GM23338 (cell line): ENCODE data around the gene RSU1. TPM values are rescaled to one million over a fixed set of nuclear protein-coding genes. Genes with fewer than 3 reads are reported as not detected.

Experiments used
- ATAC-seq: fragments of 200-7000 bp; cut with Tn5 transposase; 3 replicates; pipeline ENCODE4 v1.9.1; 2020
- DNase-seq: peaks from one replicate; pipeline ENCODE4 v3.0.0-alpha.2; 2015; ENCODE audit warnings: low spot score
- H2AFZ ChIP-seq: fragments of 200-600 bp; sonication (generic); 2 replicates; pipeline ENCODE4 v1.8.0; 2016; ENCODE audit warnings: antibody characterized with exemption, mild to moderate bottlenecking, moderate library complexity
- H3F3A ChIP-seq: fragments of 200-600 bp; sonication (generic); replicated peaks from 2 replicates; pipeline ENCODE4 v1.8.0; 2017; ENCODE audit warnings: antibody characterized with exemption, mixed run types, low read depth
- H3K27ac ChIP-seq: fragments of 200-600 bp; sonication (generic); 2 replicates; pipeline ENCODE4 v1.6.1; 2016; ENCODE audit warnings: low read depth
- H3K27me3 ChIP-seq: fragments of 200-600 bp; sonication (generic); 2 replicates; pipeline ENCODE4 v1.8.0; 2016; ENCODE audit warnings: mild to moderate bottlenecking, mixed run types, moderate library complexity; ENCODE audit not compliant: insufficient read depth
- H3K36me3 ChIP-seq: fragments of 200-600 bp; sonication (generic); 2 replicates; pipeline ENCODE4 v1.8.0; 2016; ENCODE audit warnings: mild to moderate bottlenecking; ENCODE audit not compliant: insufficient read depth
- H3K4me1 ChIP-seq: fragments of 200-600 bp; sonication (generic); 2 replicates; pipeline ENCODE4 v1.8.0; 2016; ENCODE audit warnings: mild to moderate bottlenecking, moderate library complexity; ENCODE audit not compliant: insufficient read depth
- H3K4me2 ChIP-seq: fragments of 200-600 bp; sonication (generic); 2 replicates; pipeline ENCODE4 v1.7.1; 2017; ENCODE audit warnings: mixed run types
- H3K4me3 ChIP-seq: fragments of 200-600 bp; sonication (generic); 2 replicates; pipeline ENCODE4 v1.6.1; 2016; ENCODE audit warnings: mixed run types
- H3K79me2 ChIP-seq: fragments of 200-600 bp; sonication (generic); replicated peaks from 2 replicates; pipeline ENCODE4 v1.8.0; 2017; ENCODE audit warnings: mild to moderate bottlenecking; ENCODE audit not compliant: insufficient read depth
- H3K9me2 ChIP-seq: fragments of 200-600 bp; sonication (generic); 2 replicates; pipeline ENCODE4 v1.8.0; 2017; ENCODE audit not compliant: insufficient read depth
- H4K20me1 ChIP-seq: fragments of 200-600 bp; sonication (generic); replicated peaks from 2 replicates; pipeline ENCODE4 v1.8.0; 2017; ENCODE audit warnings: mild to moderate bottlenecking; ENCODE audit not compliant: insufficient read depth
- H3K27ac Mint-ChIP-seq: 2 replicates; pipeline ENCODE4 v1.8.0; 2020; ENCODE audit warnings: inconsistent platforms, mild to moderate bottlenecking, moderate library complexity, mixed read lengths
- H3K27me3 Mint-ChIP-seq: 3 replicates; pipeline ENCODE4 v1.8.0; 2022; ENCODE audit warnings: low read depth, mild to moderate bottlenecking, moderate library complexity, mixed read lengths, inconsistent platforms; ENCODE audit not compliant: insufficient read depth, poor library complexity
- H3K36me3 Mint-ChIP-seq: 3 replicates; pipeline ENCODE4 v1.8.0; 2021; ENCODE audit warnings: low read depth, mild to moderate bottlenecking, inconsistent platforms, moderate library complexity, mixed read lengths
- H3K4me1 Mint-ChIP-seq: 3 replicates; pipeline ENCODE4 v1.8.0; 2020; ENCODE audit warnings: mild to moderate bottlenecking, inconsistent platforms, mixed read lengths
- H3K4me3 Mint-ChIP-seq: 3 replicates; pipeline ENCODE4 v1.8.0; 2021; ENCODE audit warnings: moderate library complexity, mild to moderate bottlenecking, inconsistent platforms, mixed read lengths
- H3K9me3 Mint-ChIP-seq: 3 replicates; pipeline ENCODE4 v1.8.0; 2020; ENCODE audit warnings: moderate library complexity, mild to moderate bottlenecking, inconsistent platforms, mixed read lengths
- ETS1 ChIP-seq: IDR thresholded peaks from 2 replicates; pipeline ENCODE4 v1.6.1; 2016; ENCODE audit warnings: antibody characterized with exemption
- EZH2 ChIP-seq: fragments of 200-600 bp; sonication (generic); IDR thresholded peaks from one replicate; pipeline ENCODE4 v1.8.0; 2017; ENCODE audit warnings: antibody characterized with exemption, mild to moderate bottlenecking, low read depth; ENCODE audit not compliant: unreplicated experiment
- JUNB ChIP-seq: IDR thresholded peaks from one replicate; pipeline ENCODE4 v1.6.1; 2016; ENCODE audit warnings: antibody characterized with exemption; ENCODE audit not compliant: unreplicated experiment
- NANOG ChIP-seq: IDR thresholded peaks from 2 replicates; pipeline ENCODE4 v1.6.1; 2016; ENCODE audit warnings: antibody characterized with exemption, borderline replicate concordance
- STAT1 ChIP-seq: IDR thresholded peaks from one replicate; pipeline ENCODE4 v1.6.1; 2016; ENCODE audit warnings: antibody characterized with exemption; ENCODE audit not compliant: unreplicated experiment
- ZNF114 ChIP-seq: fragments of 250-450 bp; sonication (Bioruptor Pico); IDR thresholded peaks from 2 replicates; pipeline ENCODE4 v1.5.0; 2020; ENCODE audit warnings: mild to moderate bottlenecking, moderate library complexity
- ZNF331 ChIP-seq: fragments of 250-450 bp; sonication (Bioruptor Pico); IDR thresholded peaks from 2 replicates; pipeline ENCODE4 v1.5.0; 2020; ENCODE audit warnings: low read depth, mild to moderate bottlenecking, moderate library complexity
- polyA plus RNA-seq: library from polyadenylated mRNA; unstranded; fragments of >200 nt; fragmentation: Nextera tagmentation; extraction: Ambion mirVana; gene quantifications from 2 replicates; pipeline ENCODE4 v1.2.1, GENCODE V29; 2016
- total RNA-seq: library from RNA; depleted of rRNA; stranded (reverse); fragments of >200 nt; shearing (Covaris generic); gene quantifications from 2 replicates; pipeline ENCODE4 v1.2.3, GENCODE V29; 2014
- TF ChIP-seq, protein P1 (sequence below): fragments of 250-450 bp; sonication (Bioruptor Pico); IDR thresholded peaks from 2 replicates; pipeline ENCODE4 v1.5.0; 2020; ENCODE audit warnings: mild to moderate bottlenecking, moderate library complexity

The RSU1 gene
- total and polyA plus RNA-seq, 2 experiments from 2014 or later, result 62.7 to 96.2 TPM

DNA sequence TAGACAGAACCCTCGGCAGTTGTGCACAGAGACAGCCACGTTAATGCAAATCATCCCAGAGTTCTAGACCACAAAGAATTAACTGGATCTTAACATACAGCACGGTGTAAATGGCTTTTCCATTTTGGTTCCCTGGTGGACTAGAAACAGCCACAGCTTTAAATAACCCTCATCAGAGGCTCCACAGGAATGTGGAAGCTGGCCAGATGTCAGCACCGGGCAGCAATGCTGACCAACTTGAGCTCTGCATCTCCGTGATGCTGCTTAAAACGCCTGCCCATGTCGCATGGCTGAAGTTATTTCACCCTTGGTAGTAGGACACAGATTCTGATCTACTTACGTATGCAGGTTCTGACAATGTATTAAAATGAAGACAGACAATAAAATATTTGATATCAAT lies 24.5 kb downstream of the RSU1 start (continued):
- TF ChIP-seq JUNB, result no peak

DNA sequence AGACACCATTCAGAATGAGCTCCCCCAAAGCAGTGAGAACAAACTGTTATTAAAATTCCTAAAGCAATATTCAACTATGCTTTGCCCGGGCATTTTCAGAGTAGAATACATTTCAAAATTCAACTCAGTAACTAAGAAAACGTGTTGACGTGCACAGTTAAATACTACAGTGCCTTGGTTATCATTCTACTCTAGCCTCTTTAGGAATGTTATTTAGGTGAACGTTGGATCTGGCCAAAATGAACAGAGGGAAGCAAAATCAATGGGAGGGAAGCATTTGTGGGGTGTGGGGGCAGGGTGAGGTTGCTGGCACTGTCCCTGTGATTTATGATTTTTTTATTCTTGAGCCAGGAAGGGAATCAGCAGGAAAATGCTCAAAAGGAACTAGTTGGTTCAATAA lies 27.5 kb downstream of the RSU1 start:
- Histone ChIP-seq H3K4me3 (no peak overlapping the region), H3K4me2 (no peak overlapping the region), H4K20me1 (0 out of 2 replicates have a peak, but pooled peaks cover 11% of the 10 kb centered on the region), H3F3A (no peaks in the 10 kb centered on the region), H3K9me2 (no peaks in the 10 kb centered on the region), H3K4me1 (no peaks in the 10 kb centered on the region; the same call in 1 of the 2 replicates), H3K79me2 (peaks cover 46% of the 10 kb centered on the region), H3K27me3 (no peaks in the 10 kb centered on the region), H3K36me3 (peaks cover 4% of the 10 kb centered on the region; the same call in 1 of the 2 replicates), H3K27ac (no peak overlapping the region), H2AFZ (no peak overlapping the region)
- H3K4me3 Mint-ChIP-seq, result no peak overlapping the region
- ATAC-seq (no peak), DNase-seq (no peak)
- H3K9me3 Mint-ChIP-seq, result peaks cover 3% of the 10 kb centered on the region; the same call in 2 of the 3 replicates
- H3K27ac Mint-ChIP-seq, result no peak overlapping the region
- peaks cover 14% of the 10 kb centered on the region for H3K36me3 Mint-ChIP-seq
- H3K4me1 Mint-ChIP-seq, result no peaks in the 10 kb centered on the region; the same call in 2 of the 3 replicates
- TF ChIP-seq ZNF331, result no peak
- no peak for TF ChIP-seq NANOG
- no peak for TF ChIP-seq STAT1
- TF ChIP-seq, protein P1, sequence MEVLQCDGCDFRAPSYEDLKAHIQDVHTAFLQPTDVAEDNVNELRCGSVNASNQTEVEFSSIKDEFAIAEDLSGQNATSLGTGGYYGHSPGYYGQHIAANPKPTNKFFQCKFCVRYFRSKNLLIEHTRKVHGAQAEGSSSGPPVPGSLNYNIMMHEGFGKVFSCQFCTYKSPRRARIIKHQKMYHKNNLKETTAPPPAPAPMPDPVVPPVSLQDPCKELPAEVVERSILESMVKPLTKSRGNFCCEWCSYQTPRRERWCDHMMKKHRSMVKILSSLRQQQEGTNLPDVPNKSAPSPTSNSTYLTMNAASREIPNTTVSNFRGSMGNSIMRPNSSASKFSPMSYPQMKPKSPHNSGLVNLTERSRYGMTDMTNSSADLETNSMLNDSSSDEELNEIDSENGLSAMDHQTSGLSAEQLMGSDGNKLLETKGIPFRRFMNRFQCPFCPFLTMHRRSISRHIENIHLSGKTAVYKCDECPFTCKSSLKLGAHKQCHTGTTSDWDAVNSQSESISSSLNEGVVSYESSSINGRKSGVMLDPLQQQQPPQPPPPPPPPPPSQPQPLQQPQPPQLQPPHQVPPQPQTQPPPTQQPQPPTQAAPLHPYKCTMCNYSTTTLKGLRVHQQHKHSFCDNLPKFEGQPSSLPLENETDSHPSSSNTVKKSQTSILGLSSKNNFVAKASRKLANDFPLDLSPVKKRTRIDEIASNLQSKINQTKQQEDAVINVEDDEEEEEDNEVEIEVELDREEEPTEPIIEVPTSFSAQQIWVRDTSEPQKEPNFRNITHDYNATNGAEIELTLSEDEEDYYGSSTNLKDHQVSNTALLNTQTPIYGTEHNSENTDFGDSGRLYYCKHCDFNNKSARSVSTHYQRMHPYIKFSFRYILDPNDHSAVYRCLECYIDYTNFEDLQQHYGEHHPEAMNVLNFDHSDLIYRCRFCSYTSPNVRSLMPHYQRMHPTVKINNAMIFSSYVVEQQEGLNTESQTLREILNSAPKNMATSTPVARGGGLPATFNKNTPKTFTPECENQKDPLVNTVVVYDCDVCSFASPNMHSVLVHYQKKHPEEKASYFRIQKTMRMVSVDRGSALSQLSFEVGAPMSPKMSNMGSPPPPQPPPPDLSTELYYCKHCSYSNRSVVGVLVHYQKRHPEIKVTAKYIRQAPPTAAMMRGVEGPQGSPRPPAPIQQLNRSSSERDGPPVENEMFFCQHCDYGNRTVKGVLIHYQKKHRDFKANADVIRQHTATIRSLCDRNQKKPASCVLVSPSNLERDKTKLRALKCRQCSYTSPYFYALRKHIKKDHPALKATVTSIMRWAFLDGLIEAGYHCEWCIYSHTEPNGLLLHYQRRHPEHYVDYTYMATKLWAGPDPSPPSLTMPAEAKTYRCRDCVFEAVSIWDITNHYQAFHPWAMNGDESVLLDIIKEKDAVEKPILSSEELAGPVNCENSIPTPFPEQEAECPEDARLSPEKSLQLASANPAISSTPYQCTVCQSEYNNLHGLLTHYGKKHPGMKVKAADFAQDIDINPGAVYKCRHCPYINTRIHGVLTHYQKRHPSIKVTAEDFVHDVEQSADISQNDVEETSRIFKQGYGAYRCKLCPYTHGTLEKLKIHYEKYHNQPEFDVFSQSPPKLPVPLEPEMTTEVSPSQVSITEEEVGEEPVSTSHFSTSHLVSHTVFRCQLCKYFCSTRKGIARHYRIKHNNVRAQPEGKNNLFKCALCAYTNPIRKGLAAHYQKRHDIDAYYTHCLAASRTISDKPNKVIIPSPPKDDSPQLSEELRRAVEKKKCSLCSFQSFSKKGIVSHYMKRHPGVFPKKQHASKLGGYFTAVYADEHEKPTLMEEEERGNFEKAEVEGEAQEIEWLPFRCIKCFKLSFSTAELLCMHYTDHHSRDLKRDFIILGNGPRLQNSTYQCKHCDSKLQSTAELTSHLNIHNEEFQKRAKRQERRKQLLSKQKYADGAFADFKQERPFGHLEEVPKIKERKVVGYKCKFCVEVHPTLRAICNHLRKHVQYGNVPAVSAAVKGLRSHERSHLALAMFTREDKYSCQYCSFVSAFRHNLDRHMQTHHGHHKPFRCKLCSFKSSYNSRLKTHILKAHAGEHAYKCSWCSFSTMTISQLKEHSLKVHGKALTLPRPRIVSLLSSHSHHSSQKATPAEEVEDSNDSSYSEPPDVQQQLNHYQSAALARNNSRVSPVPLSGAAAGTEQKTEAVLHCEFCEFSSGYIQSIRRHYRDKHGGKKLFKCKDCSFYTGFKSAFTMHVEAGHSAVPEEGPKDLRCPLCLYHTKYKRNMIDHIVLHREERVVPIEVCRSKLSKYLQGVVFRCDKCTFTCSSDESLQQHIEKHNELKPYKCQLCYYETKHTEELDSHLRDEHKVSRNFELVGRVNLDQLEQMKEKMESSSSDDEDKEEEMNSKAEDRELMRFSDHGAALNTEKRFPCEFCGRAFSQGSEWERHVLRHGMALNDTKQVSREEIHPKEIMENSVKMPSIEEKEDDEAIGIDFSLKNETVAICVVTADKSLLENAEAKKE, result no peak
- TF ChIP-seq ZNF114 (CRISPR knock-in tag), result no peak
- TF ChIP-seq EZH2, result no peak
- no peak for TF ChIP-seq ETS1
- peaks cover 2% of the 10 kb centered on the region for H3K27me3 Mint-ChIP-seq
